Amygdala (tissue), 56 donors: ENCODE measurements around the gene TCFL5.

ENCODE experiments used
- DNase-seq, 56 donors: peaks; one replicate each; lab custom pipeline; 2025; lab: John Stamatoyannopoulos, UW

The TCFL5 gene

GRCh38 chr20:62804021-62804626 is 57.5 kb downstream of the TCFL5 start:
- DNase-seq = peak in 10 of 56 donors; percentile 27 to 62 (median 56)

GRCh38 chr20:62802026-62802712 is 59.5 kb downstream of the TCFL5 start:
- DNase-seq = peak in 1 of 56 donors; percentile 22

- no peak for DNase-seq
Observed at GRCh38 chr20:62801284-62802010, 60.2 kb downstream of the TCFL5 start.

- peak in 15 of 56 donors; percentile 20 to 66 (median 42) for DNase-seq
Observed at GRCh38 chr20:62800314-62801259, 61.0 kb downstream of the TCFL5 start.

- DNase-seq = no peak
Observed at GRCh38 chr20:62799873-62800272, 61.7 kb downstream of the TCFL5 start.

GRCh38 chr20:62799459-62799858 is 62.2 kb downstream of the TCFL5 start:
- DNase-seq = no peak

- DNase-seq = no peak
Observed at GRCh38 chr20:62799036-62799435, 62.6 kb downstream of the TCFL5 start.

- DNase-seq = no peak
Observed at GRCh38 chr20:62797671-62798532, 63.7 kb downstream of the TCFL5 start.

- DNase-seq = peak in 1 of 56 donors; percentile 78
Observed at GRCh38 chr20:62796699-62797491, 64.7 kb downstream of the TCFL5 start.

- DNase-seq = peak in 34 of 56 donors; percentile 15 to 69 (median 38)
Observed at GRCh38 chr20:62795023-62795761, 66.4 kb downstream of the TCFL5 start.

GRCh38 chr20:62794007-62794724 is 67.5 kb downstream of the TCFL5 start:
- peak; percentile 54 to 98 (median 90) for DNase-seq

- no peak for DNase-seq
Observed at GRCh38 chr20:62793757-62794006, 67.9 kb downstream of the TCFL5 start.

GRCh38 chr20:62792940-62793756 is 68.5 kb downstream of the TCFL5 start:
- no peak for DNase-seq

GRCh38 chr20:62792182-62792939 is 69.3 kb downstream of the TCFL5 start:
- DNase-seq = no peak

GRCh38 chr20:62791301-62792181 is 70.1 kb downstream of the TCFL5 start:
- DNase-seq = peak; percentile 24 to 93 (median 76)
